Activated naive CD4-positive, alpha-beta T cell treated with anti-CD3 and anti-CD28 coated beads, Interleukin-2, amount 50 U/mL, for 72 hours (primary cell): ENCODE measurements around the gene GRK2. TPM values are rescaled to one million over a fixed set of nuclear protein-coding genes. Genes with fewer than 3 reads are reported as not detected.

ENCODE experiments used
- ATAC-seq, 2 donors: fragments of 150-1000 bp; cut with Tn5 transposase; 2 replicates each; pipeline ENCODE4 v1.10.0; 2021; ENCODE audit warnings: mild to moderate bottlenecking in 2 of 2, moderate library complexity in 2 of 2
- DNase-seq, 2 donors: peaks; one replicate each; pipeline ENCODE4 v3.0.0; 2021 to 2022; ENCODE audit warnings: low spot score in 2 of 2
- H3K27ac Mint-ChIP-seq, 2 donors: one replicate each; pipeline ENCODE4 v1.8.0; 2022; ENCODE audit warnings: mild to moderate bottlenecking in 2 of 2, mixed read lengths in 2 of 2
- H3K36me3 Mint-ChIP-seq, 2 donors: one replicate each; pipeline ENCODE4 v1.8.0; 2022; ENCODE audit warnings: mixed read lengths in 2 of 2
- H3K9me3 Mint-ChIP-seq, 2 donors: one replicate each; pipeline ENCODE4 v1.8.0; 2022; ENCODE audit warnings: mixed read lengths in 2 of 2
- total RNA-seq, 2 donors: library from RNA; stranded (reverse); gene quantifications; one replicate each; pipeline ENCODE4 v1.2.3, GENCODE V29; 2022

Gene GRK2
- total RNA-seq, 2 donors from 2014 or later: 289 to 376 TPM

DNA sequence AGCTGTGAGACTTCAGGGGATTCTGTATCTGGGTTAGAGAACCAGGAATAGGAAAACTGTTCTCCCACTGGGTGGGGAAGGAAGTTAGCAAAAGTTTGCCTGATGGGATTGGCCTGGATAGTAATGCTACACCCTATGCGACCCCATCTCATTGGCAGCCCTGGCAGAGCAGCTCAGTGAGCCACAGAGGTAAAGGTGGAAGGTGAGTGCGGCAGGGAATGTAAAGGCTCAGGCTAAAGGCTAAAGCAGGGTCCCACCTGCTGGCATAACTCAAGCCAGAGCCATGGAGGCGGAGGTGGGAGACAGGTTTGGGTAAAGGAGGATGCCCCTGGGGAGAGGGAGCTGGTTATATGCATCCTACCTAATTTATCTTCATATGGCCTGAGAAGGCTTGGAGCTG is 55.8 kb downstream of the GRK2 start:
- ATAC-seq (no peak), DNase-seq (peak in 1 of 2 donors; percentile 41)
- Mint-ChIP-seq H3K9me3 (no peaks in the 10 kb centered on the region), H3K36me3 (peaks cover 0 to 5% of the 10 kb centered on the region in 2 donors), H3K27ac (no peak overlapping the region)

DNA sequence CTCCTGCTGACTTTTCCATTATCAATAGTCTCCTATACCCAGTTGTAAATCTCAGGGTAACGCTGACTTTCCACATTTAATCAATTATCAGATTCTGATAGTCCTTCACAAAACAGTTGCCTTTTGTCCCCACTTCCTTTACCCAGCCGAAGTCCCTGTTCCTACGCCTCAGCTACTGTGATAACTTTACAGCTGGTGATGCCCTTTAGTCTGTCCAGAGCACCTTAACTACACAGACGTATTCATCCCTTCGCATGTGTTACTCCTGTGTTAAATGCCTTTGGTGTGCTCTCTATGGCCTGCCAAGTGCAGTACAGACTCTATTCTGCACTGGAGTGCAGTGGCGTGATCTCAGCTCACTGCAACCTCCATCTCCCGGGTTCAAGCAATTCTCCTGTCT is 57.3 kb downstream of the GRK2 start:
- Mint-ChIP-seq H3K27ac (no peak overlapping the region), H3K36me3 (no peaks in the 10 kb centered on the region), H3K9me3 (no peaks in the 10 kb centered on the region)
- ATAC-seq (no peak), DNase-seq (no peak)

DNA sequence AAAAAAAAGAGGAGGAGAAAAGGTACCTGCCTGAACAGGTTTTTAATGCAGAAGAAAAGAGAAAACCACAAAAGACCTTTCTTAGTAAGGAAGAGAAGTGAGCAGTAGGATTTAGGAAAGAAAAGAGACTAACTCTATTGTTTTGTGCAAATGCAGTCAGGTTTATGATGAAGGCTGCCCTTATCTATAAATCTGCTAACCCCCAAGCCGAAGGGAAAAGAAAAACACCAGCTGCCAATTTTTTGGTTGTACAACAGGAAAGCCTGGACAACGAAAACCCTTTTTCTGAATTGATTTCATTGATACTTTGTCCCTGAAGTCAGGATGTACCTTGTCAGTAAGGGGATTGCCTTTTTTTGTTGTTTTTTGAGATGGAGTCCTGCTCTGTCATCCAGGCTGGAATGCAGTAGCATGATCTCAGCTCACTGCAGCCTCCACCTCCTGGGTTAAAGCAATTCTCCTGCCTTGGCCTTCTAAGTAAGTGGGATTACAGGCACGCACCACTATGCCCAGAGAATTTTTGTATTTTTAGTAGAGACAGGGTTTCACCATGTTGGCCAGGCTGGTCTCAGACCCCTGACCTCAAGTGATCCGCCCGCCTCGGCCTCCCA is 65.9 kb downstream of the GRK2 start:
- no peak for DNase-seq
- no peak for ATAC-seq
- Mint-ChIP-seq H3K9me3 (no peaks in the 10 kb centered on the region), H3K27ac (no peak overlapping the region), H3K36me3 (no peaks in the 10 kb centered on the region)

Other genes starting within 250 kb of the GRK2 start
- gene SYT12, start 243.3 kb upstream of the GRK2 start, total RNA-seq: under 1 TPM in 1 of 2 donors, not detected in 1; 0.05 TPM
- under 1 TPM; 0.68 to 0.89 TPM for gene RHOD, start 209.6 kb upstream of the GRK2 start, total RNA-seq
- 10 to 100 TPM; 82.7 to 97.5 TPM for gene KDM2A, start 147.2 kb upstream of the GRK2 start, total RNA-seq
- 100 to 1,000 TPM in 1 of 2 donors, 10 to 100 TPM in 1; 76.0 to 213 TPM for gene ANKRD13D, start 22.8 kb downstream of the GRK2 start, total RNA-seq
- gene SSH3, start 37.1 kb downstream of the GRK2 start, total RNA-seq: 10 to 100 TPM; 11.6 to 16.5 TPM
- 10 to 100 TPM; 49.9 to 57.2 TPM for gene POLD4, start 87.1 kb downstream of the GRK2 start, total RNA-seq
- gene CLCF1, start 107.1 kb downstream of the GRK2 start, total RNA-seq: under 1 TPM in 1 of 2 donors, not detected in 1; 0.89 TPM
- 10 to 100 TPM; 35.6 to 53.7 TPM for gene RAD9A, start 125.5 kb downstream of the GRK2 start, total RNA-seq
- 100 to 1,000 TPM; 238 to 253 TPM for gene PPP1CA, start 135.4 kb downstream of the GRK2 start, total RNA-seq
- 100 to 1,000 TPM; 135 to 155 TPM for gene TBC1D10C, start 137.6 kb downstream of the GRK2 start, total RNA-seq
- gene CARNS1, start 149.2 kb downstream of the GRK2 start, total RNA-seq: 1 to 10 TPM; 1.4 to 4.5 TPM
- gene RPS6KB2, start 162.0 kb downstream of the GRK2 start, total RNA-seq: 10 to 100 TPM; 64.3 to 68.8 TPM
- 100 to 1,000 TPM in 1 of 2 donors, 10 to 100 TPM in 1; 65.2 to 131 TPM for gene PTPRCAP, start 171.2 kb downstream of the GRK2 start, total RNA-seq
- gene CORO1B, start 177.0 kb downstream of the GRK2 start, total RNA-seq: 100 to 1,000 TPM; 293 to 428 TPM
- gene GPR152, start 186.3 kb downstream of the GRK2 start, total RNA-seq: not detected
- 1 to 10 TPM; 1.7 to 2.8 TPM for gene CABP4, start 188.9 kb downstream of the GRK2 start, total RNA-seq
- 10 to 100 TPM; 39.1 to 77.9 TPM for gene TMEM134, start 202.8 kb downstream of the GRK2 start, total RNA-seq
- gene AIP, start 216.6 kb downstream of the GRK2 start, total RNA-seq: 100 to 1,000 TPM; 151 to 207 TPM
- gene PITPNM1, start 238.9 kb downstream of the GRK2 start, total RNA-seq: 100 to 1,000 TPM; 102 to 122 TPM
- gene CDK2AP2, start 241.7 kb downstream of the GRK2 start, total RNA-seq: 10 to 100 TPM; 72.4 to 85.2 TPM